NCI-H82 (cell line): Measurements from ENCODE around the gene IFFO2.

Source experiments
- DNase-seq: peaks from one replicate; lab custom pipeline; 2025; lab: John Stamatoyannopoulos, UW

Gene IFFO2

GRCh38 chr1:18950401-18951026 lies 6.0 kb downstream of the IFFO2 start:
- DNase-seq, result no peak

- DNase-seq, result peak; percentile 57
Measured at GRCh38 chr1:18949686-18950400, 6.6 kb downstream of the IFFO2 start.

- no peak for DNase-seq
Measured at GRCh38 chr1:18948913-18949685, 7.4 kb downstream of the IFFO2 start.

GRCh38 chr1:18948048-18948912 lies 8.2 kb downstream of the IFFO2 start:
- DNase-seq, result no peak

- no peak for DNase-seq
Measured at GRCh38 chr1:18947570-18947969, 8.9 kb downstream of the IFFO2 start.

GRCh38 chr1:18946550-18947381 lies 9.7 kb downstream of the IFFO2 start:
- DNase-seq, result no peak

GRCh38 chr1:18945401-18945849 lies 11.1 kb downstream of the IFFO2 start:
- peak; percentile 99 for DNase-seq

- DNase-seq, result no peak
Measured at GRCh38 chr1:18944810-18945209, 11.7 kb downstream of the IFFO2 start.

- no peak for DNase-seq
Measured at GRCh38 chr1:18943914-18944572, 12.4 kb downstream of the IFFO2 start.

- no peak for DNase-seq
Measured at GRCh38 chr1:18943162-18943561, 13.3 kb downstream of the IFFO2 start.

GRCh38 chr1:18942340-18942739 lies 14.1 kb downstream of the IFFO2 start:
- DNase-seq, result no peak

- DNase-seq, result peak; percentile 28
Measured at GRCh38 chr1:18941221-18942141, 15.0 kb downstream of the IFFO2 start.

GRCh38 chr1:18940303-18941020 lies 16.0 kb downstream of the IFFO2 start:
- peak; percentile 33 for DNase-seq

GRCh38 chr1:18939398-18940302 lies 16.8 kb downstream of the IFFO2 start:
- peak; percentile 38 for DNase-seq

GRCh38 chr1:18938707-18939070 lies 17.8 kb downstream of the IFFO2 start:
- peak; percentile 96 for DNase-seq

GRCh38 chr1:18938008-18938706 lies 18.3 kb downstream of the IFFO2 start:
- DNase-seq, result peak; percentile 91

GRCh38 chr1:18937539-18937938 lies 18.9 kb downstream of the IFFO2 start:
- no peak for DNase-seq
